Measurements from ENCODE around the gene MFN2. TPM values are rescaled to one million over a fixed set of nuclear protein-coding genes. Genes with fewer than 3 reads are reported as not detected.
A peak's percentile ranks its signal among the peaks of the same experiment; 100 is the strongest.

MFN2 gene
- total RNA-seq, 4 donors from 2014 or later = 176 to 282 (median 217) TPM

GRCh38 chr1:12053752-12054548, 73.7 kb downstream of the MFN2 start:
- intact Hi-C loops (cut with DNase I; ENCODE audit: low total_unique reads) (loop anchor here (2.0 kb wide), 1 partner anchor 33 kb away; no protein-coding TSS in a partner anchor), in situ Hi-C loops (cut with MboI; ENCODE audit: low sequenced_read_pairs in 4 of 4) (no loop called here)
- Histone ChIP-seq H3K9me3 (no peaks in the 10 kb centered on the region), H3K36me3 (no peaks in the 10 kb centered on the region), H3K4me1 (peaks cover 18 to 23% of the 10 kb centered on the region in 2 donors), H3K4me3 (no peak overlapping the region), H3K27ac (peak overlapping the region in 2 of 4 donors; percentile 76 to 82), H3K27me3 (no peaks in the 10 kb centered on the region)
- ATAC-seq (no peak), DNase-seq (no peak)
- TF ChIP-seq POLR2A (IDR thresholded peaks at IDR 0.05) = no peak
- no peak for TF ChIP-seq CTCF (IDR thresholded peaks at IDR 0.05 in 4 of 5, conservative IDR thresholded peaks at IDR 0.05 in 1 of 5)

DNA sequence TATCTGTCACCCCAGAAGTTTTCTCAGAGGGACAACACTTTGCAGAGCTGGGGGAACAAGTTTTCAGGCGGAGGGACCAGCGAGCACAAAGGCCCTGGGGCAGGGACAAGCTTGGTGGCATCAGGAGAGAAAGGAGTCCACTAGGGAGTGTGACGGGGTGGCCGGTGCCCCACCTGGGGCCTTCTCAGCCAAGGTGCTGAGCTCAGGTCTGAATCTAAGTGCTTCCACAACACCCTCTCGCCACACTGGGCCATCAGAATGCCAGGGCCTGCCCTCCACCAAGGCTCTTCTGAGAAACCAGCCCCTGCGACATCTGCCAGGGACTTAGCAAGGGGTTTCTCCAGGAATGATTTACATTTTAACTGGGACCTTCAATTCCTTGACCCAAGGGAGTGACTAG, 75.0 kb downstream of the MFN2 start:
- intact Hi-C loops (cut with DNase I; ENCODE audit: low total_unique reads) = no loop called here
- DNase-seq = no peak
- Histone ChIP-seq H3K4me1 (peaks cover 18 to 23% of the 10 kb centered on the region in 2 donors), H3K36me3 (no peaks in the 10 kb centered on the region), H3K27me3 (peaks cover 0 to 2% (median 0%) of the 10 kb centered on the region in 3 donors), H3K4me3 (no peak overlapping the region), H3K9me3 (no peaks in the 10 kb centered on the region), H3K27ac (no peak overlapping the region)
- TF ChIP-seq POLR2A (IDR thresholded peaks at IDR 0.05) (no peak), CTCF (IDR thresholded peaks at IDR 0.05 in 4 of 5, conservative IDR thresholded peaks at IDR 0.05 in 1 of 5) (no peak)
- in situ Hi-C loops (cut with MboI; ENCODE audit: low sequenced_read_pairs in 4 of 4) = no loop called here
- no peak for ATAC-seq

GRCh38 chr1:12056331-12056841, 76.1 kb downstream of the MFN2 start:
- Histone ChIP-seq H3K4me1 (peaks cover 18 to 23% of the 10 kb centered on the region in 2 donors), H3K4me3 (no peak overlapping the region), H3K9me3 (no peaks in the 10 kb centered on the region), H3K27ac (no peak overlapping the region), H3K36me3 (no peaks in the 10 kb centered on the region), H3K27me3 (peaks cover 0 to 4% (median 0%) of the 10 kb centered on the region in 3 donors)
- intact Hi-C loops (cut with DNase I; ENCODE audit: low total_unique reads) (no loop called here), in situ Hi-C loops (cut with MboI; ENCODE audit: low sequenced_read_pairs in 4 of 4) (no loop called here)
- DNase-seq (no peak), ATAC-seq (no peak)
- TF ChIP-seq CTCF (IDR thresholded peaks at IDR 0.05 in 4 of 5, conservative IDR thresholded peaks at IDR 0.05 in 1 of 5) (no peak), POLR2A (IDR thresholded peaks at IDR 0.05) (no peak)

DNA sequence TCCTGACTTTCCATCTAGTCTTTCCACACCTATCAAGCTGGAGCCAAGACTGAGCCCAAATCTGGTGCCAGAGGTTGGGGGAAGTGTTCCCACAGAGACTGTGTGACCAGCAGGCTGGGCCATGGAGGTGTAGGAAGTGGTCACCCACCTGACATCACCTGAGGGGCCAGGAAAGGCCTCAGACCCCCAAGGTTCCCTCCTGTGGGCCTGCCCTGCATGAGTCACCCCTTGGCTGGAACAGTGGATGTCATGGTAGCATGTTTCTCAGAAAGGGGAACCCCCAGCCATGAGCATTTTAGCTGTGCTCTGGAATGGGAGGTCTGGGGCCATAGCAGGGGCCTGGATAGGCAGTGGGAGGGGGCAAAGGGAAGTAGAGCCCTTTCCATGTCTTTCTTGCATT, 77.1 kb downstream of the MFN2 start:
- intact Hi-C loops (cut with DNase I; ENCODE audit: low total_unique reads) = no loop called here
- no peaks in the 10 kb centered on the region for H3K9me3 ChIP-seq
- DNase-seq (no peak), ATAC-seq (no peak)
- peaks cover 0 to 4% (median 0%) of the 10 kb centered on the region in 3 donors for H3K27me3 ChIP-seq
- in situ Hi-C loops (cut with MboI; ENCODE audit: low sequenced_read_pairs in 4 of 4) = no loop called here
- no peak overlapping the region for H3K4me3 ChIP-seq
- no peaks in the 10 kb centered on the region for H3K36me3 ChIP-seq
- H3K27ac ChIP-seq = no peak overlapping the region
- H3K4me1 ChIP-seq = peaks cover 9 to 13% of the 10 kb centered on the region in 2 donors
- TF ChIP-seq CTCF (IDR thresholded peaks at IDR 0.05 in 4 of 5, conservative IDR thresholded peaks at IDR 0.05 in 1 of 5) = no peak
- no peak for TF ChIP-seq POLR2A (IDR thresholded peaks at IDR 0.05)

Data from gastrocnemius medialis (tissue), 4 donors.